ENCODE data around the gene CCR4. TPM values are rescaled to one million over a fixed set of nuclear protein-coding genes. Genes with fewer than 3 reads are reported as not detected.

CCR4 gene
- total RNA-seq = under 0.01 and 0.30 TPM in 2 replicates

GRCh38 chr3:32951410-32951811 lies at the start of gene CCR4:
Gene CCR4 (plus strand): TSS chr3:32951644. CDS start chr3:32953423, 1,779 bp downstream.

Other genes with a start within 250 kb of the CCR4 start
- gene TRIM71, start 133.6 kb upstream of the CCR4 start, total RNA-seq = not detected in 2 replicates
- 41.9 and 48.8 TPM in 2 replicates for gene GLB1, start 145.5 kb downstream of the CCR4 start, total RNA-seq
- gene TMPPE, start 145.5 kb downstream of the CCR4 start, total RNA-seq = 4.5 and 7.0 TPM in 2 replicates
- 103 and 150 TPM in 2 replicates for gene CRTAP, start 162.4 kb downstream of the CCR4 start, total RNA-seq

Measured in epithelial cell of umbilical artery (primary cell).